ENCODE data around the gene TARP.

Gene TARP

GRCh38 chr7:38217672-38218071 is 55.8 kb downstream of the TARP start (continued):
- no peak for TF ChIP-seq RAD21 (IDR thresholded peaks at IDR 0.05; ENCODE audit: low read depth)
- TF ChIP-seq SIN3A (IDR thresholded peaks at IDR 0.05; ENCODE audit: low read depth): no peak
- no peak for TF ChIP-seq SRF (IDR thresholded peaks at IDR 0.05; ENCODE audit: low read depth)
- TF ChIP-seq EGR1 (IDR thresholded peaks at IDR 0.05; ENCODE audit: low read depth): no peak
- TF ChIP-seq ZBTB33 (IDR thresholded peaks at IDR 0.05; ENCODE audit: extremely low read depth, insufficient replicate concordance, low read length): no peak

GRCh38 chr7:38215735-38216670 is 57.4 kb downstream of the TARP start:
- no peak overlapping the region for H3K9ac ChIP-seq (ENCODE audit: low read length)
- no peaks in the 10 kb centered on the region for H3K9me2 ChIP-seq (ENCODE audit: insufficient read depth)
- POLR2A ChIA-PET: interaction anchor here (1.0 kb wide), 1 partner anchor 38 kb away, joined by 3 read pairs; the partner anchor contains the start of gene STARD3NL
- no peak overlapping the region for H3K27ac ChIP-seq (ENCODE audit: low read depth, low read length)
- no TSS peak for BruUV-seq (replicated peaks)
- H3K4me1 ChIP-seq (ENCODE audit: control insufficient read depth in 1 of 2, insufficient read depth in 2 of 2, low read length in 2 of 2): no peaks in the 10 kb centered on the region
- TF ChIP-seq EZH2phosphoT487 (IDR thresholded peaks at IDR 0.05; ENCODE audit: borderline replicate concordance) (no peak), RAD21 (IDR thresholded peaks at IDR 0.05; ENCODE audit: low read depth) (peak; percentile 68), ATF3 (IDR thresholded peaks at IDR 0.05) (no peak), EZH2 (IDR thresholded peaks at IDR 0.05) (no peak), CTCF (IDR thresholded peaks at IDR 0.05 in 2 of 3, conservative IDR thresholded peaks at IDR 0.05 in 1 of 3; ENCODE audit: borderline replicate concordance in 1 of 3, insufficient read depth in 1 of 3, low read depth in 2 of 3, low read length in 2 of 3) (peak; percentile 71 to 98 (median 97)), CEBPB (IDR thresholded peaks at IDR 0.05; ENCODE audit: low read depth) (no peak)
- H3K27me3 ChIP-seq (ENCODE audit: insufficient read depth, low read length): no peaks in the 10 kb centered on the region
- H3K4me3 ChIP-seq (replicated peaks in 1 of 2; ENCODE audit: low read depth in 1 of 2, low read length in 2 of 2): no peak overlapping the region
- peak; percentile 98 for ATAC-seq
- RAD21 ChIA-PET (ENCODE audit: low non-redundant PET in 1 of 2, low total read pairs in 2 of 2, uncharacterized antibody in 2 of 2, unreplicated experiment in 2 of 2): interaction anchor here (0.6 to 1.4 kb wide), 5 partner anchors 103 to 122 kb away, joined by 3 to 4 read pairs (median 3); no protein-coding TSS in a partner anchor
- H4K20me1 ChIP-seq (ENCODE audit: insufficient read depth): no peaks in the 10 kb centered on the region
- peaks cover 0 to 21% of the 10 kb centered on the region in 2 experiments; a peak in 2 of 4 replicates for H3K36me3 ChIP-seq (ENCODE audit: control insufficient read depth in 1 of 2, insufficient read depth in 2 of 2, low read length in 2 of 2)
- H3K9me3 ChIP-seq (ENCODE audit: control insufficient read depth in 1 of 2, insufficient read depth in 1 of 2, low read depth in 1 of 2, low read length in 2 of 2): no peaks in the 10 kb centered on the region
- peak; percentile 31 for DNase-seq (ENCODE audit: low read depth, low spot score)
- no peak overlapping the region for H2AFZ ChIP-seq (ENCODE audit: low read depth, low read length, poor library complexity, severe bottlenecking)
- no peaks in the 10 kb centered on the region for H3K79me2 ChIP-seq (ENCODE audit: insufficient read depth, low read length)
- CTCF ChIA-PET: interaction anchor here (0.6 to 3.3 kb wide), 36 partner anchors 8 to 314 kb away, joined by 3 to 49 read pairs (median 6); partner anchors contain the start of genes SFRP4 and STARD3NL
- intact Hi-C loops (cut with micrococcal nuclease): loop anchor here (2.0 kb wide), 1 partner anchor 315 kb away; no protein-coding TSS in a partner anchor
- no peak overlapping the region for H3K4me2 ChIP-seq (ENCODE audit: low read length)
